GM12864 (cell line): ENCODE results near the gene OSBPL10.

Experiments used
- DNase-seq: peaks from one replicate; pipeline ENCODE4 v3.0.0-alpha.2; 2011; ENCODE audit warnings: low read depth
- H3K4me3 ChIP-seq: 2 replicates; pipeline ENCODE4 v1.5.1; 2011; ENCODE audit warnings: mild to moderate bottlenecking, low read depth, low read length, control low read depth
- CTCF ChIP-seq: IDR thresholded peaks from 2 replicates; pipeline ENCODE4 v1.5.1; 2011; ENCODE audit warnings: low read depth, mild to moderate bottlenecking, moderate library complexity, low read length, control low read depth, inconsistent platforms; ENCODE audit errors: missing control alignments

The OSBPL10 gene

GRCh38 chr3:31671451-31671850 is 309.6 kb downstream of the OSBPL10 start:
- DNase-seq = no peak
- no peak overlapping the region for H3K4me3 ChIP-seq
- TF ChIP-seq CTCF = no peak

- TF ChIP-seq CTCF = no peak
- no peak for DNase-seq
- H3K4me3 ChIP-seq = no peak overlapping the region
Observed at GRCh38 chr3:31670722-31671121, 310.3 kb downstream of the OSBPL10 start.

GRCh38 chr3:31670136-31670535 is 310.9 kb downstream of the OSBPL10 start:
- no peak for DNase-seq
- no peak for TF ChIP-seq CTCF
- H3K4me3 ChIP-seq = no peak overlapping the region

- TF ChIP-seq CTCF = no peak
- no peak overlapping the region for H3K4me3 ChIP-seq
- no peak for DNase-seq
Observed at GRCh38 chr3:31668242-31668641, 312.8 kb downstream of the OSBPL10 start.

- H3K4me3 ChIP-seq = no peak overlapping the region
- TF ChIP-seq CTCF = no peak
- DNase-seq = no peak
Observed at GRCh38 chr3:31667582-31667981, 313.5 kb downstream of the OSBPL10 start.

GRCh38 chr3:31664031-31664430 is 317.0 kb downstream of the OSBPL10 start:
- TF ChIP-seq CTCF = no peak
- DNase-seq = no peak
- no peak overlapping the region for H3K4me3 ChIP-seq

- H3K4me3 ChIP-seq = no peak overlapping the region
- no peak for DNase-seq
- no peak for TF ChIP-seq CTCF
Observed at GRCh38 chr3:31661993-31662670, 318.9 kb downstream of the OSBPL10 start.
